Loucy (cell line): ENCODE data around the gene ZNF804A.

Source experiments
- H2AFZ ChIP-seq: fragments of 200-600 bp; sonication (generic); 2 replicates; pipeline ENCODE4 v1.6.0; 2016; ENCODE audit warnings: antibody characterized with exemption, mild to moderate bottlenecking, low read length, moderate library complexity
- H3F3A ChIP-seq: fragments of 200-600 bp; 2 replicates; pipeline ENCODE4 v1.6.0; 2016; ENCODE audit warnings: antibody characterized with exemption, low read depth, mild to moderate bottlenecking
- H3K27me3 ChIP-seq: fragments of 200-600 bp; sonication (generic); 2 replicates; pipeline ENCODE4 v1.6.1; 2014; ENCODE audit warnings: low read length, mild to moderate bottlenecking; ENCODE audit not compliant: insufficient read depth, poor library complexity, severe bottlenecking
- H3K36me3 ChIP-seq: fragments of 200-600 bp; sonication (generic); 2 replicates; pipeline ENCODE4 v1.6.1; 2016; ENCODE audit warnings: low read length; ENCODE audit not compliant: insufficient read depth
- H3K4me1 ChIP-seq: fragments of 200-600 bp; sonication (generic); 2 replicates; pipeline ENCODE4 v1.5.1; 2014; ENCODE audit warnings: low read length, mild to moderate bottlenecking; ENCODE audit not compliant: insufficient read depth, poor library complexity, severe bottlenecking
- H3K4me2 ChIP-seq: fragments of 200-600 bp; sonication (generic); 2 replicates; pipeline ENCODE4 v1.6.0; 2014; ENCODE audit warnings: antibody characterized with exemption, low read length, low read depth, mild to moderate bottlenecking; ENCODE audit not compliant: poor library complexity, severe bottlenecking
- H3K4me3 ChIP-seq: fragments of 200-600 bp; sonication (generic); 2 replicates; pipeline ENCODE4 v1.5.1; 2014; ENCODE audit warnings: low read length, mild to moderate bottlenecking, mixed read lengths; ENCODE audit not compliant: poor library complexity, severe bottlenecking
- H3K79me2 ChIP-seq: fragments of 200-600 bp; sonication (generic); 2 replicates; pipeline ENCODE4 v1.6.1; 2014; ENCODE audit warnings: low read length; ENCODE audit not compliant: insufficient read depth
- H3K9ac ChIP-seq: fragments of 200-600 bp; sonication (generic); 2 replicates; pipeline ENCODE4 v1.6.0; 2014; ENCODE audit warnings: mild to moderate bottlenecking, low read depth, low read length, moderate library complexity; ENCODE audit not compliant: poor library complexity, severe bottlenecking
- H3K9me2 ChIP-seq: fragments of 200-600 bp; sonication (generic); replicated peaks from 2 replicates; pipeline ENCODE4 v1.6.1; 2016; ENCODE audit warnings: low read depth, low read length, mixed read lengths
- H3K9me3 ChIP-seq: fragments of 200-600 bp; sonication (generic); 2 replicates; pipeline ENCODE4 v1.6.1; 2014; ENCODE audit warnings: mild to moderate bottlenecking, antibody characterized with exemption, low read length, low read depth; ENCODE audit not compliant: insufficient read depth
- H4K20me1 ChIP-seq: fragments of 200-600 bp; sonication (generic); 2 replicates; pipeline ENCODE4 v1.6.0; 2014; ENCODE audit warnings: antibody characterized with exemption, low read length, mild to moderate bottlenecking; ENCODE audit not compliant: insufficient read depth, poor library complexity, severe bottlenecking
- EZH2phosphoT487 ChIP-seq: fragments of 200-600 bp; IDR thresholded peaks from 2 replicates; pipeline ENCODE4 v1.6.1; 2018; ENCODE audit warnings: antibody characterized with exemption, mild to moderate bottlenecking, moderate library complexity, borderline replicate concordance
- TF ChIP-seq, protein P1 (sequence below): fragments of 200-600 bp; sonication (generic); conservative IDR thresholded peaks from 2 replicates; pipeline ENCODE4 v1.5.1; 2014; ENCODE audit warnings: mild to moderate bottlenecking, antibody characterized with exemption, low read length

ZNF804A gene

DNA sequence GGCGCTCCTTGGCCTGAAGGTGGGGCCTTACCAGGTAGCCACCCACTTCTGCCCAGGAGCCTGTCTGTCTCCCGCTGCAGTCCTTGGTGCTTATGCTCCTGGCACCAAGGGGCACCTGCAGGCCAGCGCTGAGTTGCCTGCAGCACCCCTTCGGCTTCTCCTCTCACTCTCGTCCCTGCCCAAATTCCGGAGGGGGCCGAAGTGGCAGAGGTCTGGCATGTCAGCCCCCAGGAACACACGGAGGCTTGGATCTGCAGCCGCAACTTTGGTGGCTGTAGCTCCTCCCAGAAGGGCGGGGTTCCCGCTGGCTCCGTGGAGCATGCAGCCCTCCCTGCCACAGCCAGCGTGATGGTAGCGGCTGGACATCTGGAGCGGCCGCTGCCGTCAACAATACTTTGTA is 37.7 kb upstream of the ZNF804A start:
- H2AFZ ChIP-seq = no peak overlapping the region
- H3K9me2 ChIP-seq = no peaks in the 10 kb centered on the region
- H3K4me2 ChIP-seq = no peak overlapping the region
- H3K4me3 ChIP-seq = no peak overlapping the region
- H3K9me3 ChIP-seq = no peaks in the 10 kb centered on the region
- no peaks in the 10 kb centered on the region for H3K36me3 ChIP-seq
- H3K79me2 ChIP-seq = no peaks in the 10 kb centered on the region
- no peaks in the 10 kb centered on the region for H3K27me3 ChIP-seq
- H3F3A ChIP-seq = no peaks in the 10 kb centered on the region
- TF ChIP-seq EZH2phosphoT487 = no peak
- TF ChIP-seq, protein P1, sequence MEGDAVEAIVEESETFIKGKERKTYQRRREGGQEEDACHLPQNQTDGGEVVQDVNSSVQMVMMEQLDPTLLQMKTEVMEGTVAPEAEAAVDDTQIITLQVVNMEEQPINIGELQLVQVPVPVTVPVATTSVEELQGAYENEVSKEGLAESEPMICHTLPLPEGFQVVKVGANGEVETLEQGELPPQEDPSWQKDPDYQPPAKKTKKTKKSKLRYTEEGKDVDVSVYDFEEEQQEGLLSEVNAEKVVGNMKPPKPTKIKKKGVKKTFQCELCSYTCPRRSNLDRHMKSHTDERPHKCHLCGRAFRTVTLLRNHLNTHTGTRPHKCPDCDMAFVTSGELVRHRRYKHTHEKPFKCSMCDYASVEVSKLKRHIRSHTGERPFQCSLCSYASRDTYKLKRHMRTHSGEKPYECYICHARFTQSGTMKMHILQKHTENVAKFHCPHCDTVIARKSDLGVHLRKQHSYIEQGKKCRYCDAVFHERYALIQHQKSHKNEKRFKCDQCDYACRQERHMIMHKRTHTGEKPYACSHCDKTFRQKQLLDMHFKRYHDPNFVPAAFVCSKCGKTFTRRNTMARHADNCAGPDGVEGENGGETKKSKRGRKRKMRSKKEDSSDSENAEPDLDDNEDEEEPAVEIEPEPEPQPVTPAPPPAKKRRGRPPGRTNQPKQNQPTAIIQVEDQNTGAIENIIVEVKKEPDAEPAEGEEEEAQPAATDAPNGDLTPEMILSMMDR = no peak
- no peak overlapping the region for H3K9ac ChIP-seq
- no peaks in the 10 kb centered on the region for H3K4me1 ChIP-seq
- H4K20me1 ChIP-seq = no peaks in the 10 kb centered on the region

DNA sequence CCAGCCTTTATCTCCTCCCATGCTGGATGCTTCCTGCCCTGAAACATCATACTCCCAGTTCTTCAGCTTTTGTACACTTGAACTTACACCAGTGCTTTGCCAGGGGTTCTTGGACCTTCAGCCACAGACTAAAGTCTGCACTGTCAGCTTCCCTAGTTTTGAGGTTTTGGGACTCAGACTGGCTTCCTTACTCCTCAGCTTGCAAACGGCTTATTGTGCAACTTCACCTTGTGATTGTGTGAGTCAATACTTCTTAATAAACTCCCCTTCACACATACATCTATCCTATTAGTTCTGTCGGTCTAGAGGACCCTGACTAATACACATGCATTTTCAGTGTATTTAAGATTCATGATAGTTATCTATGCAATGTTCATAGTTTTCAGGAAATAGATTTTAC is 35.8 kb upstream of the ZNF804A start:
- no peaks in the 10 kb centered on the region for H3K9me3 ChIP-seq
- no peak overlapping the region for H2AFZ ChIP-seq
- no peaks in the 10 kb centered on the region for H3K36me3 ChIP-seq
- no peaks in the 10 kb centered on the region for H3K4me1 ChIP-seq
- TF ChIP-seq, protein P1 = no peak
- no peak for TF ChIP-seq EZH2phosphoT487
- no peaks in the 10 kb centered on the region for H3K27me3 ChIP-seq
- H3K4me2 ChIP-seq = no peak overlapping the region
- H3F3A ChIP-seq = no peaks in the 10 kb centered on the region
- no peak overlapping the region for H3K9ac ChIP-seq
- no peaks in the 10 kb centered on the region for H3K79me2 ChIP-seq
- H3K9me2 ChIP-seq = no peaks in the 10 kb centered on the region
- no peaks in the 10 kb centered on the region for H4K20me1 ChIP-seq
- H3K4me3 ChIP-seq = no peak overlapping the region

DNA sequence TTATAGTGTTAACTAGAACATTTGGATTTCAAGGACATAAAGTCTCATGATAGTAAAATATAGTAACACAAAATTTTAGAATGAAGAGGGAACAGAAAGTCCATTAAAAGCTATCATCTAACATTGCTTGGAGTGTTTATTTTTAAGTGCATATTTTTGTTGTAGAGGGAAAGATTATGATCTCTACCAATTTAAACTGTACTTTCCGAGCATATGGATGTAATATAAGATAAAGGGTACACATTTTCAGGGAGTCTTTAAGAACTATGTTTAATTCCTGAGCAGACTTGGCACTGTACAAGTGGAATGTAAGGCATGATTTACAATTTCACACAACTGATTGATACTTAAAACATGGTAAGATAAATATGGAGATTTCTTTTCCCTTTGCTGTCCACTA is 34.2 kb upstream of the ZNF804A start:
- Histone ChIP-seq H3K36me3 (no peaks in the 10 kb centered on the region), H3K9ac (no peak overlapping the region), H3K4me3 (no peak overlapping the region), H3F3A (no peaks in the 10 kb centered on the region), H2AFZ (no peak overlapping the region), H3K79me2 (no peaks in the 10 kb centered on the region), H4K20me1 (no peaks in the 10 kb centered on the region), H3K9me2 (no peaks in the 10 kb centered on the region), H3K9me3 (no peaks in the 10 kb centered on the region), H3K4me2 (no peak overlapping the region), H3K4me1 (no peaks in the 10 kb centered on the region), H3K27me3 (no peaks in the 10 kb centered on the region)
- TF ChIP-seq, protein P1 = no peak
- no peak for TF ChIP-seq EZH2phosphoT487
